ENCODE results near the gene EIF2D. TPM values are rescaled to one million over a fixed set of nuclear protein-coding genes. Genes with fewer than 3 reads are reported as not detected.

The EIF2D gene
- total and polyA plus RNA-seq, 4 donors = 14.7 to 30.0 (median 22.1) TPM

DNA sequence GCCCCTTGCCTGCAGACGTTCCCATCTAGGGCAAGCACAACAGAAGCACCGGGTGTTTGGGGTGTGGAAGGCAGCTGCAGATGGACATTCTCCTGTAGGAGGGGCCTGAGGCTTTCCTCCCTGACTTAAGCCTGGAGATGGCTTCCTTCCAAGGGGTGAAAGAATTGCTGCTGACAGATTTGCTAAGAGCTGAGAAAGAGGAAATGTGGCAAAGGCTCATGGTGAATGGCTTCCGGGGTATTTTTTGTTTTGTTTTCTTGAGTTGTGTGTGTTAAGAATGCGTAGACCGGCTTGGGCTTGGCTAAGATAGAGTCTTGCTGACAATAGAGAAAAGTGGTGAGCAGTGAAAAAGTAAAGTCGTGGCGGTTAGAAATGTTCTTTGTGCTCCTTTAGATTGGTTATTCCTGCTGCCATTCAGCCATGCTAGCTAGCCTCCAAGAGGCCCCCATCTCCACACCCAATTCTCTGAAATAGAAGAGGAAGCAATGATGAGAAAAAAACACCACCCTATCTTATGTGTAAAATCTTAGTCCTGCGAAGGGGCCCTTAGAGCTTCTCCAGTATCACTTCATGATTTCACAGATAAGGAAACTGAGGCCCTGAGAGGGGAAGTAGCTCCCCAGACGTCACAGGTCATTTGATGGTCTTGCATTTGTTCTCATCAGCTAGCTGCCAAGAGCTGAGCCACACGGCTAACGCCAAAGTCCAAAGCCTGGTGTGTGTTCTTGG is 36.9 kb downstream of the EIF2D start:
- TF ChIP-seq YY1 (IDR thresholded peaks at IDR 0.05) (peak; percentile 47), EGR1 (IDR thresholded peaks at IDR 0.05; ENCODE audit: low read depth in 2 of 2) (no peak), FOXA1 (IDR thresholded peaks at IDR 0.05) (no peak), FOXA2 (IDR thresholded peaks at IDR 0.05) (no peak), HNF4A (conservative IDR thresholded peaks at IDR 0.05) (no peak), SP1 (IDR thresholded peaks at IDR 0.05) (peak; percentile 46), GABPA (IDR thresholded peaks at IDR 0.05 in 1 of 2, conservative IDR thresholded peaks at IDR 0.05 in 1 of 2) (peak in 1 of 2 donors; percentile 31), RAD21 (IDR thresholded peaks at IDR 0.05) (peak in 1 of 2 donors; percentile 33), NR2F2 (IDR thresholded peaks at IDR 0.05) (no peak), JUND (IDR thresholded peaks at IDR 0.05) (no peak), HNF4G (IDR thresholded peaks at IDR 0.05) (no peak), RXRA (IDR thresholded peaks at IDR 0.05) (peak in 1 of 2 donors; percentile 5), TAF1 (conservative IDR thresholded peaks at IDR 0.05) (no peak)
- TF ChIP-seq, protein P1, sequence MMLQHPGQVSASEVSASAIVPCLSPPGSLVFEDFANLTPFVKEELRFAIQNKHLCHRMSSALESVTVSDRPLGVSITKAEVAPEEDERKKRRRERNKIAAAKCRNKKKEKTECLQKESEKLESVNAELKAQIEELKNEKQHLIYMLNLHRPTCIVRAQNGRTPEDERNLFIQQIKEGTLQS (IDR thresholded peaks at IDR 0.05) = no peak
- TF ChIP-seq, protein P2, sequence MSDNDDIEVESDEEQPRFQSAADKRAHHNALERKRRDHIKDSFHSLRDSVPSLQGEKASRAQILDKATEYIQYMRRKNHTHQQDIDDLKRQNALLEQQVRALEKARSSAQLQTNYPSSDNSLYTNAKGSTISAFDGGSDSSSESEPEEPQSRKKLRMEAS (IDR thresholded peaks at IDR 0.05) = peak; percentile 13
- TF ChIP-seq, protein P3, sequence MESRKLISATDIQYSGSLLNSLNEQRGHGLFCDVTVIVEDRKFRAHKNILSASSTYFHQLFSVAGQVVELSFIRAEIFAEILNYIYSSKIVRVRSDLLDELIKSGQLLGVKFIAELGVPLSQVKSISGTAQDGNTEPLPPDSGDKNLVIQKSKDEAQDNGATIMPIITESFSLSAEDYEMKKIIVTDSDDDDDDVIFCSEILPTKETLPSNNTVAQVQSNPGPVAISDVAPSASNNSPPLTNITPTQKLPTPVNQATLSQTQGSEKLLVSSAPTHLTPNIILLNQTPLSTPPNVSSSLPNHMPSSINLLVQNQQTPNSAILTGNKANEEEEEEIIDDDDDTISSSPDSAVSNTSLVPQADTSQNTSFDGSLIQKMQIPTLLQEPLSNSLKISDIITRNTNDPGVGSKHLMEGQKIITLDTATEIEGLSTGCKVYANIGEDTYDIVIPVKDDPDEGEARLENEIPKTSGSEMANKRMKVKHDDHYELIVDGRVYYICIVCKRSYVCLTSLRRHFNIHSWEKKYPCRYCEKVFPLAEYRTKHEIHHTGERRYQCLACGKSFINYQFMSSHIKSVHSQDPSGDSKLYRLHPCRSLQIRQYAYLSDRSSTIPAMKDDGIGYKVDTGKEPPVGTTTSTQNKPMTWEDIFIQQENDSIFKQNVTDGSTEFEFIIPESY (IDR thresholded peaks at IDR 0.05) = no peak
- TF ChIP-seq, protein P4, sequence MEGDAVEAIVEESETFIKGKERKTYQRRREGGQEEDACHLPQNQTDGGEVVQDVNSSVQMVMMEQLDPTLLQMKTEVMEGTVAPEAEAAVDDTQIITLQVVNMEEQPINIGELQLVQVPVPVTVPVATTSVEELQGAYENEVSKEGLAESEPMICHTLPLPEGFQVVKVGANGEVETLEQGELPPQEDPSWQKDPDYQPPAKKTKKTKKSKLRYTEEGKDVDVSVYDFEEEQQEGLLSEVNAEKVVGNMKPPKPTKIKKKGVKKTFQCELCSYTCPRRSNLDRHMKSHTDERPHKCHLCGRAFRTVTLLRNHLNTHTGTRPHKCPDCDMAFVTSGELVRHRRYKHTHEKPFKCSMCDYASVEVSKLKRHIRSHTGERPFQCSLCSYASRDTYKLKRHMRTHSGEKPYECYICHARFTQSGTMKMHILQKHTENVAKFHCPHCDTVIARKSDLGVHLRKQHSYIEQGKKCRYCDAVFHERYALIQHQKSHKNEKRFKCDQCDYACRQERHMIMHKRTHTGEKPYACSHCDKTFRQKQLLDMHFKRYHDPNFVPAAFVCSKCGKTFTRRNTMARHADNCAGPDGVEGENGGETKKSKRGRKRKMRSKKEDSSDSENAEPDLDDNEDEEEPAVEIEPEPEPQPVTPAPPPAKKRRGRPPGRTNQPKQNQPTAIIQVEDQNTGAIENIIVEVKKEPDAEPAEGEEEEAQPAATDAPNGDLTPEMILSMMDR (IDR thresholded peaks at IDR 0.05; ENCODE audit: low read depth, low read length, missing input control) = no peak
- TF ChIP-seq, protein P5, sequence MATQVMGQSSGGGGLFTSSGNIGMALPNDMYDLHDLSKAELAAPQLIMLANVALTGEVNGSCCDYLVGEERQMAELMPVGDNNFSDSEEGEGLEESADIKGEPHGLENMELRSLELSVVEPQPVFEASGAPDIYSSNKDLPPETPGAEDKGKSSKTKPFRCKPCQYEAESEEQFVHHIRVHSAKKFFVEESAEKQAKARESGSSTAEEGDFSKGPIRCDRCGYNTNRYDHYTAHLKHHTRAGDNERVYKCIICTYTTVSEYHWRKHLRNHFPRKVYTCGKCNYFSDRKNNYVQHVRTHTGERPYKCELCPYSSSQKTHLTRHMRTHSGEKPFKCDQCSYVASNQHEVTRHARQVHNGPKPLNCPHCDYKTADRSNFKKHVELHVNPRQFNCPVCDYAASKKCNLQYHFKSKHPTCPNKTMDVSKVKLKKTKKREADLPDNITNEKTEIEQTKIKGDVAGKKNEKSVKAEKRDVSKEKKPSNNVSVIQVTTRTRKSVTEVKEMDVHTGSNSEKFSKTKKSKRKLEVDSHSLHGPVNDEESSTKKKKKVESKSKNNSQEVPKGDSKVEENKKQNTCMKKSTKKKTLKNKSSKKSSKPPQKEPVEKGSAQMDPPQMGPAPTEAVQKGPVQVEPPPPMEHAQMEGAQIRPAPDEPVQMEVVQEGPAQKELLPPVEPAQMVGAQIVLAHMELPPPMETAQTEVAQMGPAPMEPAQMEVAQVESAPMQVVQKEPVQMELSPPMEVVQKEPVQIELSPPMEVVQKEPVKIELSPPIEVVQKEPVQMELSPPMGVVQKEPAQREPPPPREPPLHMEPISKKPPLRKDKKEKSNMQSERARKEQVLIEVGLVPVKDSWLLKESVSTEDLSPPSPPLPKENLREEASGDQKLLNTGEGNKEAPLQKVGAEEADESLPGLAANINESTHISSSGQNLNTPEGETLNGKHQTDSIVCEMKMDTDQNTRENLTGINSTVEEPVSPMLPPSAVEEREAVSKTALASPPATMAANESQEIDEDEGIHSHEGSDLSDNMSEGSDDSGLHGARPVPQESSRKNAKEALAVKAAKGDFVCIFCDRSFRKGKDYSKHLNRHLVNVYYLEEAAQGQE (IDR thresholded peaks at IDR 0.05) = no peak
- Histone ChIP-seq H3K27ac (ENCODE audit: low read depth in 1 of 2, low read length in 2 of 2) (peak overlapping the region; percentile 82), H3K4me3 (ENCODE audit: low read depth in 1 of 3, low read length in 3 of 3) (no peak overlapping the region), H3K4me1 (ENCODE audit: control insufficient read depth in 4 of 4, insufficient read depth in 4 of 4, low read length in 3 of 4) (peaks cover 1 to 31% (median 7%) of the 10 kb centered on the region in 4 donors), H3K36me3 (ENCODE audit: control insufficient read depth in 4 of 4, insufficient read depth in 3 of 4, low read depth in 1 of 4, low read length in 3 of 4) (no peaks in the 10 kb centered on the region), H3K27me3 (ENCODE audit: control insufficient read depth in 4 of 4, insufficient read depth in 4 of 4, low read length in 3 of 4) (no peaks in the 10 kb centered on the region), H3K9me3 (ENCODE audit: control insufficient read depth in 4 of 4, low read length in 3 of 4) (no peaks in the 10 kb centered on the region), H3K9ac (ENCODE audit: low read depth in 1 of 2, low read length in 2 of 2) (no peak overlapping the region)
- DNase-seq (ENCODE audit: low spot score) = no peak
- WGBS = 56% methylated on average over 11 of the region's 11 CpGs
